Measurements from ENCODE around the gene RPL37. TPM values are rescaled to one million over a fixed set of nuclear protein-coding genes. Genes with fewer than 3 reads are reported as not detected.
"Not testable (repeated sequence)": the region's sequence is repeated elsewhere in the genome, so short reads cannot be mapped to it uniquely, and the experiment has no call there.

The RPL37 gene
- total RNA-seq, 4 donors from 2014 or later = 54.4 to 499 (median 123) TPM

- H3K4me1 ChIP-seq = no peaks in the 10 kb centered on the region
- peaks cover 31 to 37% of the 10 kb centered on the region in 2 donors for H3K36me3 ChIP-seq
- no peaks in the 10 kb centered on the region for H3K9me3 ChIP-seq
- 79 to 84% methylated on average over 5 of the region's 5 CpGs for WGBS, 2 donors
- H3K27ac ChIP-seq = no peak overlapping the region
- intact Hi-C loops (cut with DNase I) = no loop called here
- H3K4me3 ChIP-seq (replicated peaks in 1 of 3) = no peak overlapping the region
- peak; percentile 28 to 41 for DNase-seq
- no peaks in the 10 kb centered on the region for H3K27me3 ChIP-seq
- TF ChIP-seq CTCF (IDR thresholded peaks at IDR 0.05) (no peak), POLR2A (IDR thresholded peaks at IDR 0.05) (no peak)
Measured at GRCh38 chr5:40826489-40827187, 8.4 kb downstream of the RPL37 start.

- DNase-seq; H3K9me3 ChIP-seq; H3K27me3 ChIP-seq; H3K27ac ChIP-seq; H3K4me3 ChIP-seq (replicated peaks in 1 of 3); H3K4me1 ChIP-seq; intact Hi-C loops (cut with DNase I): not testable (repeated sequence)
- WGBS, 2 donors = 94 to 95% methylated on average over 11 of the region's 11 CpGs
- peaks cover 20 to 28% of the 10 kb centered on the region in 2 donors for H3K36me3 ChIP-seq
Measured at GRCh38 chr5:40825461-40826043, 9.5 kb downstream of the RPL37 start.

- no peaks in the 10 kb centered on the region for H3K4me1 ChIP-seq
- no peak overlapping the region for H3K27ac ChIP-seq
- H3K27me3 ChIP-seq = no peaks in the 10 kb centered on the region
- peaks cover 5 to 10% of the 10 kb centered on the region in 2 donors for H3K36me3 ChIP-seq
- no peak overlapping the region for H3K4me3 ChIP-seq (replicated peaks in 1 of 3)
- intact Hi-C loops (cut with DNase I) = no loop called here
- 50 to 52% methylated on average over 1 of the region's 1 CpG for WGBS, 2 donors
- H3K9me3 ChIP-seq = no peaks in the 10 kb centered on the region
- no peak for TF ChIP-seq CTCF (IDR thresholded peaks at IDR 0.05)
- no peak for DNase-seq
Measured at GRCh38 chr5:40823459-40823858, 11.6 kb downstream of the RPL37 start.

- DNase-seq = no peak
- Histone ChIP-seq H3K4me3 (replicated peaks in 1 of 3) (no peak overlapping the region), H3K27me3 (no peaks in the 10 kb centered on the region), H3K4me1 (no peaks in the 10 kb centered on the region), H3K27ac (no peak overlapping the region), H3K36me3 (no peaks in the 10 kb centered on the region), H3K9me3 (no peaks in the 10 kb centered on the region)
- WGBS, 2 donors = 81 to 83% methylated on average over 2 of the region's 2 CpGs
- TF ChIP-seq POLR2A (IDR thresholded peaks at IDR 0.05) (no peak), CTCF (IDR thresholded peaks at IDR 0.05) (no peak)
- intact Hi-C loops (cut with DNase I) = no loop called here
Measured at GRCh38 chr5:40813698-40814281, 21.2 kb downstream of the RPL37 start.

GRCh38 chr5:40812125-40812524 is 22.9 kb downstream of the RPL37 start:
- WGBS, 2 donors = 87 to 97% methylated on average over 1 of the region's 1 CpG
- Histone ChIP-seq H3K36me3 (no peaks in the 10 kb centered on the region), H3K27me3 (no peaks in the 10 kb centered on the region), H3K9me3 (no peaks in the 10 kb centered on the region), H3K27ac (no peak overlapping the region), H3K4me3 (replicated peaks in 1 of 3) (no peak overlapping the region), H3K4me1 (no peaks in the 10 kb centered on the region)
- no peak for DNase-seq
- intact Hi-C loops (cut with DNase I) = no loop called here
- no peak for TF ChIP-seq POLR2A (IDR thresholded peaks at IDR 0.05)
- TF ChIP-seq CTCF (IDR thresholded peaks at IDR 0.05) = no peak
